MM.1S (cell line): Measurements from ENCODE around the gene MT1F.

Source experiments
- DNase-seq: peaks from one replicate; pipeline ENCODE4 v3.0.0-alpha.2; 2015
- H2AFZ ChIP-seq: fragments of 300-600 bp; sonication (generic); 2 replicates; pipeline ENCODE4 v1.6.0; 2016; ENCODE audit warnings: antibody characterized with exemption, low read length
- H3F3A ChIP-seq: fragments of 300-600 bp; sonication (generic); 2 replicates; pipeline ENCODE4 v1.6.1; 2016; ENCODE audit warnings: mild to moderate bottlenecking, antibody characterized with exemption, low read length, moderate library complexity, mixed read lengths; ENCODE audit not compliant: insufficient read depth
- H3K27ac ChIP-seq: fragments of 300-600 bp; sonication (generic); 2 replicates; pipeline ENCODE4 v1.5.1; 2016; ENCODE audit warnings: mild to moderate bottlenecking, low read length
- H3K27me3 ChIP-seq: fragments of 300-600 bp; sonication (generic); replicated peaks from 2 replicates; pipeline ENCODE4 v1.6.0; 2016; ENCODE audit warnings: low read length; ENCODE audit not compliant: insufficient read depth
- H3K36me3 ChIP-seq: fragments of 300-600 bp; sonication (generic); replicated peaks from 2 replicates; pipeline ENCODE4 v1.6.1; 2016; ENCODE audit warnings: mild to moderate bottlenecking, low read length, mixed read lengths; ENCODE audit not compliant: insufficient read depth
- H3K4me1 ChIP-seq: fragments of 300-600 bp; sonication (generic); 2 replicates; pipeline ENCODE4 v1.6.1; 2016; ENCODE audit warnings: low read length, mixed read lengths
- H3K4me2 ChIP-seq: fragments of 300-600 bp; sonication (generic); 2 replicates; pipeline ENCODE4 v1.6.0; 2016; ENCODE audit warnings: low read depth, low read length
- H3K4me3 ChIP-seq: fragments of 300-600 bp; sonication (generic); 2 replicates; pipeline ENCODE4 v1.5.1; 2016; ENCODE audit warnings: low read length, mixed read lengths
- H3K79me2 ChIP-seq: fragments of 300-600 bp; sonication (generic); 2 replicates; pipeline ENCODE4 v1.6.1; 2016; ENCODE audit warnings: mixed run types, low read length, mixed read lengths
- H3K9ac ChIP-seq: fragments of 300-600 bp; sonication (generic); 2 replicates; pipeline ENCODE4 v1.6.1; 2016; ENCODE audit warnings: low read length, mixed read lengths
- H3K9me2 ChIP-seq: fragments of 300-600 bp; sonication (generic); replicated peaks from 2 replicates; pipeline ENCODE4 v1.6.1; 2016; ENCODE audit warnings: mild to moderate bottlenecking, low read length, mixed read lengths; ENCODE audit not compliant: insufficient read depth
- H3K9me3 ChIP-seq: fragments of 300-600 bp; sonication (generic); replicated peaks from 2 replicates; pipeline ENCODE4 v1.6.1; 2016; ENCODE audit warnings: mild to moderate bottlenecking, low read length, mixed read lengths; ENCODE audit not compliant: insufficient read depth
- H4K20me1 ChIP-seq: fragments of 300-600 bp; sonication (generic); 2 replicates; pipeline ENCODE4 v1.6.1; 2016; ENCODE audit warnings: mild to moderate bottlenecking, low read length, moderate library complexity, mixed read lengths; ENCODE audit not compliant: insufficient read depth
- EZH2 ChIP-seq: fragments of 300-600 bp; sonication (generic); optimal IDR thresholded peaks from 2 replicates; pipeline ENCODE3; 2017; ENCODE audit warnings: low read depth, mild to moderate bottlenecking, antibody characterized with exemption, low read length, mixed read lengths
- EZH2phosphoT487 ChIP-seq: fragments of 300-600 bp; sonication (generic); IDR thresholded peaks from 2 replicates; pipeline ENCODE4 v1.6.1; 2018; ENCODE audit warnings: antibody characterized with exemption, low read length
- TF ChIP-seq, protein P1 (sequence below): fragments of 300-600 bp; sonication (generic); IDR thresholded peaks from 2 replicates; pipeline ENCODE4 v1.5.1; 2016; ENCODE audit warnings: antibody characterized with exemption, low read length, mixed read lengths

Gene MT1F

DNA sequence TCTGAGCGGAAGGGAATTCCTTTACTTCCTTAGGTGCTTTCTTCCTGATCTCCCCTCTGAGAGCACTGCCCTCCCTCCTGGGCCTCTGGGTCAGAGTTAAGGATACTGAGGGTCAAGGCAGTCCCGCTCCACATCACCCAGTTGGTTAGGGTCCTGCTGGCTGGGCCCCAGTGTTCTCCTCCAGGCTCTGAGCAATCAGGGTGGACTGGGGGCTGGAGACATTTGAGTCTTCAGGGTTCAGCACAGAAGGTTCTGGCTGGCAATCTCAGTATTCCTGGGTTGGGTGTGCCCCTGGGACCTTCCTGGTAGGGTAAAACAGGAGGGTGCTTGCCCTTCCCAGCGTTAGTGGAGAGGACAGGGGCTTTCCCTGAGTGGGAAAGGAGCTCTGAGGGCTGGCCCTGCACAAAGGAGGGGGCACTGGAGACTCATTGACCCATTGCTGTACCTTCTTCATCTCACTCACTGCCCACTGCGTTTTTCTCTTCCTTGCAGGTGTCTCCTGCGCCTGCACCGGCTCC, 24.9 kb upstream of the MT1F start:
- Histone ChIP-seq H3K9me2 (no peaks in the 10 kb centered on the region), H3K4me1 (no peaks in the 10 kb centered on the region), H4K20me1 (no peaks in the 10 kb centered on the region), H3K27me3 (peaks cover 77% of the 10 kb centered on the region), H3F3A (no peaks in the 10 kb centered on the region), H2AFZ (no peak overlapping the region), H3K4me3 (no peak overlapping the region), H3K27ac (no peak overlapping the region), H3K9me3 (no peaks in the 10 kb centered on the region), H3K4me2 (no peak overlapping the region), H3K36me3 (no peaks in the 10 kb centered on the region), H3K9ac (no peak overlapping the region), H3K79me2 (no peaks in the 10 kb centered on the region)
- TF ChIP-seq, protein P1, sequence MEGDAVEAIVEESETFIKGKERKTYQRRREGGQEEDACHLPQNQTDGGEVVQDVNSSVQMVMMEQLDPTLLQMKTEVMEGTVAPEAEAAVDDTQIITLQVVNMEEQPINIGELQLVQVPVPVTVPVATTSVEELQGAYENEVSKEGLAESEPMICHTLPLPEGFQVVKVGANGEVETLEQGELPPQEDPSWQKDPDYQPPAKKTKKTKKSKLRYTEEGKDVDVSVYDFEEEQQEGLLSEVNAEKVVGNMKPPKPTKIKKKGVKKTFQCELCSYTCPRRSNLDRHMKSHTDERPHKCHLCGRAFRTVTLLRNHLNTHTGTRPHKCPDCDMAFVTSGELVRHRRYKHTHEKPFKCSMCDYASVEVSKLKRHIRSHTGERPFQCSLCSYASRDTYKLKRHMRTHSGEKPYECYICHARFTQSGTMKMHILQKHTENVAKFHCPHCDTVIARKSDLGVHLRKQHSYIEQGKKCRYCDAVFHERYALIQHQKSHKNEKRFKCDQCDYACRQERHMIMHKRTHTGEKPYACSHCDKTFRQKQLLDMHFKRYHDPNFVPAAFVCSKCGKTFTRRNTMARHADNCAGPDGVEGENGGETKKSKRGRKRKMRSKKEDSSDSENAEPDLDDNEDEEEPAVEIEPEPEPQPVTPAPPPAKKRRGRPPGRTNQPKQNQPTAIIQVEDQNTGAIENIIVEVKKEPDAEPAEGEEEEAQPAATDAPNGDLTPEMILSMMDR = no peak
- TF ChIP-seq EZH2phosphoT487 = no peak
- no peak for TF ChIP-seq EZH2
- no peak for DNase-seq

DNA sequence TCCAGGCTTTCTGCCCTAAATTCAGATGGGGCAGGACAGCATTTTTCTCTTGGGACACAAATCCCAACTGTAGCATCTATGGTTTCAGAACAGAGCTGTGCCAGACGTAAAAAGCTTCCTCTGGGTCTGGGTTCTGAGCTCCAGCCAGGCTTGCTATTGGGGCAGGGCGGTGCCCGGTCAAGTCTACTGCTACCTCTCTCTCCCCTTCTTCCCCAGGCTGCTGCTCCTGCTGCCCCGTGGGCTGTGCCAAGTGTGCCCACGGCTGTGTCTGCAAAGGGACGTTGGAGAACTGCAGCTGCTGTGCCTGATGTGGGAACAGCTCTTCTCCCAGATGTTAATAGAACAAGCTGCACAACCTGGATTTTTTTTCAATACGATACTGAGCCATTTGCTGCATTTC, 24.2 kb upstream of the MT1F start:
- Histone ChIP-seq H3K79me2 (no peaks in the 10 kb centered on the region), H3K9me3 (no peaks in the 10 kb centered on the region), H2AFZ (no peak overlapping the region), H3K4me1 (no peaks in the 10 kb centered on the region), H3F3A (no peaks in the 10 kb centered on the region), H4K20me1 (no peaks in the 10 kb centered on the region), H3K36me3 (no peaks in the 10 kb centered on the region), H3K9ac (no peak overlapping the region), H3K4me2 (no peak overlapping the region), H3K27ac (no peak overlapping the region), H3K9me2 (no peaks in the 10 kb centered on the region), H3K4me3 (no peak overlapping the region), H3K27me3 (peaks cover 79% of the 10 kb centered on the region)
- no peak for DNase-seq
- TF ChIP-seq, protein P1 = no peak
- TF ChIP-seq EZH2phosphoT487 (no peak), EZH2 (no peak)

DNA sequence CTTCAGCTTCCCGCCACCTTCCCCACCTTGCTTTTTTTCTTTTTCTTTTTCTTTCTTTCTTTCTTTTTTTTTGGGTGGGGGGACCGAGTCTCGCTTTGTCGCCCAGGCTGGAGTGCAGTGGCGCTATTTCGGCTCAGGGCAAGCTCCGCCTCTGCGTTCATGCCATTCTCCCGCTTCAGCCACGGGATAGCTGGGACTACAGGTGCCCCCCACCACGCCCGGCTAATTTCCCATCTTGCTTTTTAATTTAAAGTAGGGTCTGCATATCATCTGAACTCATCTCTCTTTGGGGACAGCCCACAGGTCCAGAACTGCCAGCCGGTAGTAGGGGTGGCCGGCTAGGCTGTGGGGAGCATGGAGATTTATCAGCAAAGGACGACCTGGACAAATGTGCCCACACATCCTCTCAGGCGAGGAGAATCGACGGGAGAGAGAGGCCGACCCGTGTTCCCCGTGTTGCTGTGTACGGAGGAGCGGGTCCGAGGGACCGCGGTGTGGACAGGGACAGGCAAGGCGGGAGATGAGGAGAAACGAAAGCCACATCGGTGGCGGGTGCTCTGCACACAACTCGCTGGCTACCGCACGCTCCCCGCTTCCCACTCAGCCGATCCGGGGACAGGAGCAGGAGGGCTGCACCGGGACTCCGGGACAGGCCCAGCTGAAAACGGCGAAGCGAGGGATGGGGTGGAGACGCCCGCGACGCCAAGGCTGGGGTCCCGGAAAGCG, 22.9 kb upstream of the MT1F start:
- no peak for DNase-seq
- Histone ChIP-seq H3K27me3 (peaks cover 90% of the 10 kb centered on the region), H3K36me3 (no peaks in the 10 kb centered on the region), H3K27ac (no peak overlapping the region), H3K9ac (no peak overlapping the region), H3K4me2 (peak overlapping the region; percentile 21; the same call in 1 of the 2 replicates), H3K9me2 (no peaks in the 10 kb centered on the region), H2AFZ (no peak overlapping the region), H3K9me3 (no peaks in the 10 kb centered on the region), H4K20me1 (no peaks in the 10 kb centered on the region), H3K79me2 (no peaks in the 10 kb centered on the region), H3K4me1 (no peaks in the 10 kb centered on the region), H3K4me3 (no peak overlapping the region; the same call in 1 of the 2 replicates), H3F3A (no peaks in the 10 kb centered on the region)
- no peak for TF ChIP-seq EZH2phosphoT487
- TF ChIP-seq EZH2 = no peak
- TF ChIP-seq, protein P1 = no peak
